Stimulated activated CD8-positive, alpha-beta memory T cell treated with anti-CD3 and anti-CD28 coated beads, Interleukin-12 subunit alpha, Interleukin-12 subunit beta, amount 100 ng/mL, for 24 hours (primary cell): ENCODE measurements around the gene AFAP1L1.
"Not testable (repeated sequence)": the region's sequence is repeated elsewhere in the genome, so short reads cannot be mapped to it uniquely, and the experiment has no call there.

ENCODE experiments used
- DNase-seq: peaks from one replicate; pipeline ENCODE4 v3.0.0-alpha.2; 2020; ENCODE audit errors: extremely low read depth

AFAP1L1 gene

GRCh38 chr5:149261246-149261645 lies 10.4 kb upstream of the AFAP1L1 start:
- DNase-seq = no peak

GRCh38 chr5:149262315-149262714 lies 9.3 kb upstream of the AFAP1L1 start:
- no peak for DNase-seq

- no peak for DNase-seq
Measured at GRCh38 chr5:149264439-149265067, 7.1 kb upstream of the AFAP1L1 start.

- no peak for DNase-seq
Measured at GRCh38 chr5:149265068-149265465, 6.6 kb upstream of the AFAP1L1 start.

GRCh38 chr5:149265597-149265996 lies 6.1 kb upstream of the AFAP1L1 start:
- DNase-seq = no peak

GRCh38 chr5:149267241-149267973 lies 4.3 kb upstream of the AFAP1L1 start:
- no peak for DNase-seq

GRCh38 chr5:149268928-149269557 lies 2.6 kb upstream of the AFAP1L1 start:
- DNase-seq = no peak

- no peak for DNase-seq
Measured at GRCh38 chr5:149271195-149271715, 404 bp upstream of the AFAP1L1 start.

- DNase-seq = not testable (repeated sequence)
Measured at GRCh38 chr5:149272781-149273180, 1.1 kb downstream of the AFAP1L1 start.

- DNase-seq = no peak
Measured at GRCh38 chr5:149273237-149273636, 1.6 kb downstream of the AFAP1L1 start.

GRCh38 chr5:149273950-149274349 lies 2.3 kb downstream of the AFAP1L1 start:
- no peak for DNase-seq

- no peak for DNase-seq
Measured at GRCh38 chr5:149274939-149275338, 3.3 kb downstream of the AFAP1L1 start.

- DNase-seq = no peak
Measured at GRCh38 chr5:149277801-149278200, 6.1 kb downstream of the AFAP1L1 start.

GRCh38 chr5:149278451-149279210 lies 7.0 kb downstream of the AFAP1L1 start:
- DNase-seq = no peak

GRCh38 chr5:149279661-149280060 lies 8.0 kb downstream of the AFAP1L1 start:
- no peak for DNase-seq

- DNase-seq = no peak
Measured at GRCh38 chr5:149280124-149280523, 8.5 kb downstream of the AFAP1L1 start.

GRCh38 chr5:149280802-149281201 lies 9.1 kb downstream of the AFAP1L1 start:
- no peak for DNase-seq

GRCh38 chr5:149282027-149282965 lies 10.6 kb downstream of the AFAP1L1 start:
- DNase-seq = no peak

- DNase-seq = no peak
Measured at GRCh38 chr5:149282966-149283332, 11.3 kb downstream of the AFAP1L1 start.

- no peak for DNase-seq
Measured at GRCh38 chr5:149283626-149284480, 12.2 kb downstream of the AFAP1L1 start.
